Activated naive CD8-positive, alpha-beta T cell treated with anti-CD3 and anti-CD28 coated beads for 36 hours (primary cell): Measurements from ENCODE around the gene ADH5. TPM values are rescaled to one million over a fixed set of nuclear protein-coding genes. Genes with fewer than 3 reads are reported as not detected.
"Not testable (repeated sequence)": the region's sequence is repeated elsewhere in the genome, so short reads cannot be mapped to it uniquely, and the experiment has no call there.

Source experiments
- DNase-seq: peaks from one replicate; pipeline ENCODE4 v3.0.0; 2021
- H3K27ac Mint-ChIP-seq: one replicate; pipeline ENCODE4 v1.8.0; 2022; ENCODE audit warnings: mild to moderate bottlenecking, moderate library complexity, mixed read lengths
- H3K27me3 Mint-ChIP-seq: one replicate; pipeline ENCODE4 v1.8.0; 2022; ENCODE audit warnings: mild to moderate bottlenecking, mixed read lengths
- H3K36me3 Mint-ChIP-seq: one replicate; pipeline ENCODE4 v1.8.0; 2021; ENCODE audit warnings: mild to moderate bottlenecking, mixed read lengths
- H3K4me1 Mint-ChIP-seq: one replicate; pipeline ENCODE4 v1.8.0; 2021; ENCODE audit warnings: mixed read lengths
- H3K4me3 Mint-ChIP-seq: one replicate; pipeline ENCODE4 v1.8.0; 2022; ENCODE audit warnings: mild to moderate bottlenecking, moderate library complexity, mixed read lengths
- H3K9me3 Mint-ChIP-seq: one replicate; pipeline ENCODE4 v1.8.0; 2022; ENCODE audit warnings: mixed read lengths
- total RNA-seq, 2 experiments: library from RNA; stranded (reverse); gene quantifications; one replicate each; pipeline ENCODE4 v1.2.3, GENCODE V29; 2021

Gene ADH5
- total RNA-seq, 2 experiments from 2014 or later: 115 to 121 TPM

DNA sequence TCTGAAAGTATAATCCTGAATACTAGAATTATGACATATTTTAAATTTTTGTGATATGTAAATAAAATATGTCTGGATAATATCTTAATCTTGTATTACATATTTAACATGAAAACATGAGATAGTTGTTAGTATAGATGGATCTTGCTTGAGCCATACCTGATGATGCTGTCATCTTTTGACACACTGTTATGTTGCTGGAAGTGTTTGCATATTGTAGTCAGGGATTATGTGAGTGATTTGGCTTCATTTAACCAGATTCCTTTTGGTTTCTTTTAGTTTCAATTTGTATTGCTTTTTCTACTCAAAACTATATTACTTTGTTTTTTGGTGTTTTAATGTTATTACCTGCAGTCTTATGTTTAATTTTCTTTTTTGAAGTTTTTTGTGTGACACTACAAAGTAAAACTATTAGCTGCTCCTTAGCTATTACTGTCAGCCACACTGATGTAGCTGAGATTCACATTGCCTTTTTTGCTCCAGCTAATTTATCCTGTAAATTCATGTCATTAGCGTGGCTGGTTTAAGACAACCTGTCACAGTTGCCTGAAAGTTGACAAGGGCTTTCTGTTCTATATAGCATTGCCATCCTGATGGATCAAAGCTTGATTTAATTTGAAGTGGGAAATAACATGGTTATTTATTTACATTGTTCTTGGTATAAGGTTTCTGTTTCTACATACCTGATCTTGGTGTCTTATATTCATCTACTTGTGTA, 59.4 kb downstream of the ADH5 start:
- DNase-seq: no peak
- peaks cover 55% of the 10 kb centered on the region for H3K4me1 Mint-ChIP-seq
- no peak overlapping the region for H3K4me3 Mint-ChIP-seq
- H3K9me3 Mint-ChIP-seq: no peaks in the 10 kb centered on the region
- H3K36me3 Mint-ChIP-seq: peaks cover 34% of the 10 kb centered on the region
- no peaks in the 10 kb centered on the region for H3K27me3 Mint-ChIP-seq
- no peak overlapping the region for H3K27ac Mint-ChIP-seq

DNA sequence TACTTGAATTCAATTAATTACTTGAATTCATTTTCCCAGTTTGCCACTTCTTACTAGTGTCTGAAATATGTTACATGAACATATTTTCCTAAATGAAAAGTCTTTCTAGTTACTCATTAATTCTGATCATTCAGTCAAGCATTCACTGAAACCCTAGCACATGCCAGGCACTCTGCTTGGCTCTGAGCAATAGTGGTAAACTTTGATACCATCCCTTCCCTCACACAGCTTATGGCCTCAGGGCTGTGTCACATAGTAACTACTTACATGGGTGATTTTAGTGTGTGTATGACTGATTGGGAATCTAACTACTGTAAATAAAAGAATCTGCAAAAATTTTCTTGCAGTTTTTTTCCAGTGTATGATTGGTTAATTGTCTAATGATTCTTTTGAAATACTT, 60.4 kb downstream of the ADH5 start:
- Mint-ChIP-seq H3K27me3 (no peaks in the 10 kb centered on the region), H3K9me3 (no peaks in the 10 kb centered on the region), H3K36me3 (peaks cover 25% of the 10 kb centered on the region), H3K4me1 (peaks cover 61% of the 10 kb centered on the region), H3K27ac (no peak overlapping the region), H3K4me3 (no peak overlapping the region)
- no peak for DNase-seq

DNA sequence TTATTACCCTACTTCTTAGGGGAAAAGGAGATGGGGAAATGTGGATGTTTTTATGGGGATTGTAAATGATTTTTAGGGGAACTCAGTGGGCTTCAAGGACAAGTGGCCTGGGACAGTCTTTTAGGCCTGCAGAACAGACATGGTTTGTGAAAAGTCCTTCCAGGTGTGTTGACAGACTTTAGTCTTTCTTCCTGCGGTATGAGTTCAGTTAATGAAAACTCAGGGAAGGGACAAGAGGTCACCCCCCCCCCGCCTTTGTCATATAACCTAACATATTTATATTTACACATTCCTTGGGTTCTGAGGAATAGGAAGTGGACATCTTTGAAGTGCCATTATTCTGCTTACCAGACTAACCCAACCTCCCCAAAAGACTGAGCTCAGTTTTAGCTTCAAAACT, 61.3 kb downstream of the ADH5 start:
- no peaks in the 10 kb centered on the region for H3K27me3 Mint-ChIP-seq
- H3K9me3 Mint-ChIP-seq: no peaks in the 10 kb centered on the region
- no peak overlapping the region for H3K4me3 Mint-ChIP-seq
- H3K36me3 Mint-ChIP-seq: peaks cover 27% of the 10 kb centered on the region
- H3K4me1 Mint-ChIP-seq: peaks cover 65% of the 10 kb centered on the region
- no peak for DNase-seq
- no peak overlapping the region for H3K27ac Mint-ChIP-seq

DNA sequence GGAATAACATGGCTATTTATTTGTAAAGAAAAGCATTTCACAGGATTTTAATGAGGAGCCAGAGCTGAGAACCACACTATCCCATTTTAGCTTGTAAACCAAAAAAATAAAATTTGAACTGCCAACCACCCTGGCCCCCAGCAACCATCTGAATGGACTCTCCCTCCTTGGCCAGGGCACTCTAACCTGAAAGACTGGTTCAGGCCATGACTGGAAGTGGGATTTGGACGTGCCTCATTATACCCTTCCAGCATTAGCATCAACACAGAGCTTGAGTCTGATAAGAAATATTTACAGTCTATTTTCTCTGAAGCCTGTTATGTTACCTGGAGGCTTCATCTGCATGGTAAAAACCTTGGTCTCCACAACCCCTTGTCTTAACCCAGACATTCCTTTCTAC, 63.1 kb downstream of the ADH5 start:
- H3K4me1 Mint-ChIP-seq: peaks cover 61% of the 10 kb centered on the region
- peaks cover 34% of the 10 kb centered on the region for H3K36me3 Mint-ChIP-seq
- H3K27ac Mint-ChIP-seq: no peak overlapping the region
- no peak overlapping the region for H3K4me3 Mint-ChIP-seq
- no peaks in the 10 kb centered on the region for H3K27me3 Mint-ChIP-seq
- peaks cover 11% of the 10 kb centered on the region for H3K9me3 Mint-ChIP-seq
- no peak for DNase-seq

DNA sequence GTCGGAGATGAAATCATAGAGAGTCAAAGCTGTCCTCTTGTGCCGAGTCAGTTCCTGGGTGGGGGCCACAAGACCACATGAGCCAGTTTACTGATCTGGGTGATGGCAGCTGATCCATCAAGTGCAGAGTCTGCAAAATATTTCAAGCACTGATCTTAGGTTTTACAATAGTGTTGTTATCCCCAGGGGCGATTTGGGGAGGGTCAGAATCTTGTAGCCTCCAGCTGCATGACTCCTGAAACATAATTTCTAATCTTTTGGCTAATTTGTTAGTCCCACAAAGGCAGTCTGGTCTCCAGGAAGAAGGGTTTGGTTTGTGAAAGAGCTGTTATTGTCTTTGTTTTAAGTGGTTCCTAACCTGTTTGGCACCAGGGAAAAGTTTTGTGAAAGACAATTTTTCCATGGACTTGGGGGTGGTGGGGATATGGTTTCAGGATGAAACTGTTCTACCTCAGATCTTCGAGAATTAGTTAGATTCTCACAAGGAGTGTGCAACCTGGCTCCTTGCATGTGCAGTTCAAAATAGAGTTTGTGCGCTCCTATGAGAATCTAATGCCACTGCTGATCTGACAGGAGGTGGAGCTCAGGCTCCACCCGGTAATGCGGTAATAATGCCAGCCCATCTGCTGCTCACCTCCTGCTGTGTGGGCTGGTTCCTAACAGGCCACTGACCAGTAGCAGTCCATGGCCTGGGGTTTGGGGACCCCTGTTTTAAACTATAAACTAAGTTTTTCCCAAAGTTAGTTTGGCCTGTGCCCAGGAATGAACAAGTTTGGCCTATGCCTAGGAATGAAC, 63.9 kb downstream of the ADH5 start:
- H3K4me3 Mint-ChIP-seq: no peak overlapping the region
- no peak for DNase-seq
- peaks cover 16% of the 10 kb centered on the region for H3K9me3 Mint-ChIP-seq
- no peaks in the 10 kb centered on the region for H3K27me3 Mint-ChIP-seq
- H3K36me3 Mint-ChIP-seq: peaks cover 36% of the 10 kb centered on the region
- peaks cover 55% of the 10 kb centered on the region for H3K4me1 Mint-ChIP-seq
- H3K27ac Mint-ChIP-seq: no peak overlapping the region

DNA sequence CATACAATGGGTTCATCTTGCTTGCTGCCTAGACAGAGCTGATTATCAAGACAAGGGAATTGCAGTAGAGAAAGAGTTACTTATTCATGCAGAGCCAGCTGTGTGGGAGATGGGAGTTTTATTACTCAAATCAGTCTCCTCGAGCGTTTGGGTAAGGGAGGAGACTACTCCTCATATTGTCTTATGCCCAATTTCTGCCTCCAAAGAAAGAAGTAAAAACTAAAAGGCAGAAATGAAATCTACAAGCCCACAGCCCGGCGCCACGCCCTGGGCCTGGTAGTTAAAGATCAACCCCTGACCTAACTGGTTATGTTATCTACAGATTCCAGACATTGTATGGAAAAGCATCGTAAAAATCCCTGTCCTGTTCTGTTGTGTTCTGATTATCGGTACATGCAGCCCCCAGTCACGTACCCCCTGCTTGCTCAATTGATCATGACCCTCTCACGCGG, 64.8 kb downstream of the ADH5 start:
- peaks cover 35% of the 10 kb centered on the region for H3K36me3 Mint-ChIP-seq
- H3K4me1 Mint-ChIP-seq: peaks cover 48% of the 10 kb centered on the region
- DNase-seq, H3K4me3 Mint-ChIP-seq, H3K27ac Mint-ChIP-seq, H3K27me3 Mint-ChIP-seq: not testable (repeated sequence)
- H3K9me3 Mint-ChIP-seq: peaks cover 22% of the 10 kb centered on the region

DNA sequence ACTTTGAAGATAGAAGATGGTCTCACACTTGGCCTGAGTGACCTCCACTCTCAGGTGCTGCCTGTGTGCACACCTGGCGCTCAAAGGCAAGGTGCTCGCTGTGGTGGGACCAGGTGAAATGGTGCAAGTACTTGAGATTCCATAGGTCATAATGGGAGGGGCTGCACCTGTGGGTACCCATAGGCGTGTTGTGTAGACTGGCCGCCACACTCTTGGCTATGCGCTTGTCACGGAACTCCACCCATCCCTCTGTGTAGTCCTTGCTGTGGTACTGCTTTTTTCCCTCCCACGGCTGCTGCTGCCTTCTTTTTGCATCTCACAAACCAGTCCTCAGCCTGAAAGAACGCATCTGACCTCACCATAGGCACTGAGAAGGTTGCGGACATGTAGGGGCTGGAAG, 66.0 kb downstream of the ADH5 start:
- peaks cover 44% of the 10 kb centered on the region for H3K36me3 Mint-ChIP-seq
- DNase-seq: no peak
- peaks cover 49% of the 10 kb centered on the region for H3K4me1 Mint-ChIP-seq
- no peak overlapping the region for H3K27ac Mint-ChIP-seq
- H3K9me3 Mint-ChIP-seq: peaks cover 22% of the 10 kb centered on the region
- H3K27me3 Mint-ChIP-seq: no peaks in the 10 kb centered on the region
- no peak overlapping the region for H3K4me3 Mint-ChIP-seq

DNA sequence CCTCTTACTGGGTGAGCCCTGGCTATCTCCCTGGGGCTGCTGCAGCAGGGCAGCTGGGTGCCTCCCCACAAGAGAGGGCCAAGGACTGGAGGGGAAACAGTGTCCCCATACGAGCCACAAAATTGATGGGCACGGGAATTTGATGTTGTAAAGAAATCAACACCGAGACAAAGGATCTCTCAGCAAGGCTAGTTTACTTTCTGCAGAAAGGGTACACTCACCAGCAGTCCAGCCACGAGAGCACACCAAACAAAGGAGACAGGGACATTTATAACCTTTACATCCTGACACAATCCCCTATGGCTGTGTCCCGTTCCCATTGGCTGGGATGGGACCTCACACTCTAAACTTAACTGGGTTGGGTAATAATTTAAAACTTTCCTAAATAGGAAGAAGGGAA, 67.2 kb downstream of the ADH5 start:
- peaks cover 42% of the 10 kb centered on the region for H3K4me1 Mint-ChIP-seq
- H3K9me3 Mint-ChIP-seq: peaks cover 22% of the 10 kb centered on the region
- no peaks in the 10 kb centered on the region for H3K27me3 Mint-ChIP-seq
- no peak overlapping the region for H3K4me3 Mint-ChIP-seq
- peaks cover 52% of the 10 kb centered on the region for H3K36me3 Mint-ChIP-seq
- no peak for DNase-seq
- H3K27ac Mint-ChIP-seq: no peak overlapping the region

Other genes with a start within 250 kb of the ADH5 start
- gene EIF4E, start 159.7 kb downstream of the ADH5 start, total RNA-seq: 100 to 1,000 TPM; 179 to 181 TPM
- gene METAP1, start 93.1 kb downstream of the ADH5 start, total RNA-seq: 10 to 100 TPM; 68.7 to 71.5 TPM
- not detected for gene ADH4, start 55.5 kb upstream of the ADH5 start, total RNA-seq
- gene ADH6, start 130.5 kb upstream of the ADH5 start, total RNA-seq: not detected
- not detected for gene ADH1A, start 202.2 kb upstream of the ADH5 start, total RNA-seq
- not detected for gene ADH1B, start 232.6 kb upstream of the ADH5 start, total RNA-seq